Nucleus accumbens (tissue), 56 donors: Measurements from ENCODE around the gene ARMH4.

Experiments
- DNase-seq, 56 donors: peaks; one replicate each; lab custom pipeline; 2025; lab: John Stamatoyannopoulos, UW

ARMH4 gene

GRCh38 chr14:58061581-58061980 is 90.4 kb downstream of the ARMH4 start:
- DNase-seq: peak in 17 of 56 donors; percentile 6 to 61 (median 15)

- DNase-seq: no peak
Observed at GRCh38 chr14:58060898-58061297, 91.1 kb downstream of the ARMH4 start.

DNA sequence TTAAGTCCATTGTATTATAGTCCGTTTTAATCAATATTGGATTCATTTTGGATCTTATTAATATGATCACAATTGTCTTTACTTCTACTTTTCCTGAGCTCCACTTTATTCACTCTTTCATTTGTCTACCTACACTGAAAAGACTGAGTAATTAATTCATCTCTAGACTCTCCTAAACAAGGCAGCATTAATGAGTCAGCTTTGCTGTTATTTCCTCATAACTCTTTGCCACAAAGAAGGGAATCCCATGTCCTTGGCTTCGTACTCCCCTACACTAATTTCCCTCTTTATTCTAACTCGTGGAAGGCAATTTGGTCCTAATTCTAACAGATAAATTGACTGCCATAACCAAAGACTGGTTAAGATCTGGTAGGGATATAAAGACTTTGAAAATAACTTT is 91.9 kb downstream of the ARMH4 start:
- no peak for DNase-seq

DNA sequence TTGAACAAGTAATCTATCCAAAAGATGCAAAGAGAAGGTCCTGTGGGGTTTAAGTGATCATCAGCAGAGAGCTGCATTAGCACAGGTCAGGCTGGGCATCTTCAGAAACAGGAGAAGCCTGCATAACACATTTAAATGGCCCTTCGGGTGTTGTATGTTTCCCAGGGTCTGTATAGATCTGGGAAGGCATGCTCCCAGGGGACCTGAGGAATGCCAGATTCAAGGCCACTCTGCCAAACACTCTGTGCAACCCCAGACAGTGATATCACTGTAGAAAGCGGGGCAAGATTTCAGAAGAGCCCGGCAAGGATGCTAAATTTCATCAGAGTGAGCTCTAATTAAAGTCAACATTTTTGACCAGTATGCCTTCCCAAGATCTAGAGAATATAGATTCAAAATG is 92.9 kb downstream of the ARMH4 start:
- DNase-seq: no peak

GRCh38 chr14:58055497-58056010 is 96.5 kb downstream of the ARMH4 start:
- DNase-seq: peak in 7 of 56 donors; percentile 2 to 52 (median 15)

DNA sequence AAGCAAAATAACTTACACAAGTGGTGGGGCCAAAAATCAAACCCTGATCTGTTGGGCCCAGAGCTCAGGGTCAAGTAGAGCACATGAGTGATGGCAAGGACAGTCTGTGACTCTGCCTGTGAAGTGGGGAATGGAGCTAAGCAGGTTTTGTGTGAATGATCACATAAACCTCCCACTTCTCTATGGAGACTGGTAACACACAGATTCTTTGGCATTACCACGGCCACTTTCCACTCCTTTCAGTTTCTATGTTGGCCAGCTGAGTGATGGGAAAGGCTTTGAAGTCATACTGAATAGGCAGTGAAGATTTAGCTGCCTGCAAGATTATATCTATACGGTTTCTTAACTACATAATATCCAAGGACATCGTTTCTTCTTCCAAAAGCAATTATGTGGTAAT is 97.9 kb downstream of the ARMH4 start:
- DNase-seq: no peak

DNA sequence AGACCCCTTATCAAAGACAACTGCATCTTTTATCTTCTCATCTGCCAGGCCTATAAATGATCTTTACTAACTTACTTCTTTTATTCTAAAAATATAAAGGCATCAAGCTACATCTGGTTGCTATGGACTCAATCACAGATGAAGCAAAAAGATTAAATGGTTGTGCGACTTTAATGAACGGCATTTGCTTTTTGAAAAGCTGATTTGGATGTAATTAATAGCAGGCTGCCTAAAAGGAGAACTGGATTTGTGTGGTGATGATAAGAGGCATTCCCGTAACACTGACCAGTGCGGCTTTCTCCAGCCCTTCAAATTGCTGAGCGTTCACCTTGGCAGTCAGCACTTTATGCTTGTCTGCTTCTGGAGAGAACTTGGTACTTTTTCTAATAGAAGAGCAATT is 103.8 kb downstream of the ARMH4 start:
- DNase-seq: no peak

GRCh38 chr14:58027904-58028303 is 124.1 kb downstream of the ARMH4 start:
- DNase-seq: no peak

- no peak for DNase-seq
Observed at GRCh38 chr14:58026967-58027366, 125.0 kb downstream of the ARMH4 start.

DNA sequence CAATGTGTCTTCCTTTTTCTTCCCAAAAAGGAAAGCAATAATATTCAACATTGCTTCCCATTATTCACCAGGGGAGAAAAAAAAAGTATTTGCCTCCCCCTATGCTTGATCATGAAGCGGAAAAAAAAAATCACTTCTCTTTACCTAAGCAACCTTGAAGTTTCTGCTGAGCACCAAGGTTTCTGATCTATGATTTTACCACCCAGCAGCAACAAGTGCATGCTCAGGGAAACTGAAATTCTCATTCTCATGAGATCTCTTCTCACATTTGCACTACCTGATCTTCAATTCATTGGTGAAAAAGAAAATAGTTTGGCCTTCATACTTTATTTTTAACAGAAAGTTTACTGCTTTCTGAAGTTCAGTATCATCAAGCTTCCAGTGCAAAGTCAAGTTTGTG is 125.8 kb downstream of the ARMH4 start:
- DNase-seq: no peak

DNA sequence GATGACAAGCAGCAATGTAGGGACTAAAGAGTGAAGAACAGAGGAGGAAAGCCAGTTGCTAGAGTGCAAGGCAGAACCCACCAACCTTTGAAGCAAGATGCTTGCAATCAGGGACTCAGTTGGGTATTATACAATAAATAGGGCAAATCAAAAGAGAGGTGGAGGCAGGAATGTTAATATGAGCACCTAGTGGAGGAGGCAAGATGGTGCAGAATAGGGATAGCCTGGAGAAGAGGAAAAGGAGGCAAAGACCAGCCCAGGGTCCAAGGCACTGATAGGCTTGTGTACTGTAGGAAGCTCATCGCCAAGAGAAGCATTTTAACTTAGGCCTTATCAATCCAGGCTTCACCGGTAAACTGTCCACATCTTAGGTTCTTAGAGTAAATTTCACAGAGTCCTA is 137.2 kb downstream of the ARMH4 start:
- DNase-seq: no peak

DNA sequence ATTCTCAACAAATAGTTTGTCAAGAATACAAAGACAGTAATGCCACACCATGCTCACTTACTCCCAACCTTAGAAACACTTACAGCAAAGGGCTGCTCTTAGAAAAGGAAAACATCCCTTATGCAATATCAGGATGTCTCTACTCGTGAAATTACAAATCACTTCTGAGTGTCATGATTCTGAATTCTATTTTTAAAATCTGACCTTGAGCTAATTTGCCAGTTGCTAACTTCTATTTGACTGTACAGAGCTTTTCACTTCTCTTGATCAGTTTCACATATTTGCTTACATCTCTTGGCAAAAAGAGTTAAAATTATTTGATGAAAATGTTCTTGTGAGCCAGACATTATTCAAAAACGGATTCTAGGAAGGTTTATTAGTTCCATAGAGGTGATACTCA is 149.4 kb downstream of the ARMH4 start:
- DNase-seq: no peak

GRCh38 chr14:57999979-58000378 is 152.0 kb downstream of the ARMH4 start:
- no peak for DNase-seq

DNA sequence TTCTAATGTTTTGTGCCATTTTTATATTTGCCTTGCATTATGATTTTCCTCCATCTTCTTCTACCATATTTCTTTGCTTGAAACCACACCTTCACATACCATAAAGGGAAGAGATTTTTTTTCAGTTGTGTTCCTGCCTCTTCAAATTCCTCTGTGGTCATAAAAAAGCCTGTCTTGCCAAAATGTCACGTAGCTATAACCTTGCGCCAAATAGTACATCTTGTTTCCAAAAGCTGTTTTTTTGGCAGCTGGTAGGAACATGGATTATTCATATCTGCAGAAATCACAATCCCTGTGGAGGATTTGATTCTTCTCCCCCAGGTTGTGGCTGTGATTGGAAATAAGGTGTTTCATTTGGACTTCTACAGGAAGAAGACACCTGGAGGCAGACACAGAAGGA is 152.5 kb downstream of the ARMH4 start:
- no peak for DNase-seq

DNA sequence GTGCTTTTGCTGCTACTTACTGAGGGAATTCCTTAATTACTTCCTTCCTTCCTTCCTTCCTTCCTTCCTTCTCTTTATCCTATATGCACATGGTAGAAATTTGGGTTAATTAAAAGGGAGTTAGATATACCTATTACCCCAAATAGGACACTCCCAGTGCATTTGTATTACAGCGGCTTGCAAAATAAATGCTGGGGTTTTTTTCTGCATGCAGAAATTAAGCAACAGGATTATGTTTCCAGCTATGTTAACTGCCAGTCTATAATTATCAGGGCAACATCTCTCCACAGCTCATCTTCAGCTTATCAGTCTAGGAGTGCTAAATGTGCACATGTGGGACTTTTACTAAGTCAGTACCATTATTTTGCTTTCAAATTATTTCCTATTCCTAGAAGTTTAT is 153.2 kb downstream of the ARMH4 start:
- no peak for DNase-seq

DNA sequence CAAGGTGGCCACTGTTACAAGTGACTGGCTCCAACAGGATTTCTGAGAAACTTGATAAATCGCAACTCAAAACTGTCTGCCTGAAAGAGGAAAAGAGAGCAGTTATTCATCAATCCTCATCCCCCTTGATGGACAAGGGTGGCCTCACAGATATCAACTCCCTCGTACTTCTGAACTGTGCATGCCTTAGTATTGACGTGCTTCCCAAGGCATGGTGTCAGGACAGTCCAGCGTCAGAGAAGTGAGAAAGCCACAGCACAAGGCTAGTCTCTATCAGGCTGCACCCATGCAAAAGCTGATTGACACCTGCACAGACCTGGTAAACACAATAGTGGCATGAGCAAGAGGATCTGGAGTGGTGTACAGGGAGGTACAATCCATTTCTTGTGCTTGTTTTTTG is 160.7 kb downstream of the ARMH4 start:
- DNase-seq: no peak

DNA sequence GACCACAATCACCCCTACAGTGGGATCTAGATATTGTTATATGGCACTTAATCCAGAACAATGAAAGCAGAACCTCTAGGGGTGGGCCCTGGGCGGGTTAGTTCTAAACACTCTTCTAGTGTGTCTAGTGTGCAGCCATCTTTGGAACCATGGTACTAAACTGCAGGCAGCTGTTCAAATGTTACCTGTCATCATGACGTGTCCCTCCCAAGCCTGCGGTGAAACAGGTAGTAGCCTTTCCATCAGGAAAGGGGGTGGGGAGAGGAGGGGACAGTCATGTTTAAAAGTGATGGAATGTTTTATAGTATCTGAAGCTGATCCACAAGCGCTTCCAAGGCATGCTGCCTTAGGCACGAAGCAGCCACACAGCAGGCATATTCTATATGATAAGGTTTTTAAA is 163.6 kb downstream of the ARMH4 start:
- no peak for DNase-seq

GRCh38 chr14:57987596-57988300 is 164.3 kb downstream of the ARMH4 start:
- DNase-seq: no peak

DNA sequence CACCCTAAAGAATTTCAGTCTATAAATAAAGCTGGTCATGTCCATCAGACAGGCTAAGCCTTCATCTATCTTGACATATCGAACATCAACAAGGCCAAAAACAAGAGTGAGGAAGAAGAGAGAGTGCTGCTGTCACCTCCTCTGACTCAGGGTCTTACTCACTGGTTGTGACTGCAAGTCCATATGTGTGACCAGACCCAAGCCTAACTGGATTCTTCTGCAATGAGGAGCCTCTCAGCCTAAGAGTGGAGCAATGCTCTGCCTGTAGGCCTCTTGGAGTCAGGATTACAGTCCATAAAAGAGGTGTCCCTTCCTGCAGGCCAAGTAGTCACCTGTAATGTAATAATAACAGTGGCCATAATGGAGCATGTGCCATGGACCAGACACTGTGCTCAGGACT is 165.0 kb downstream of the ARMH4 start:
- DNase-seq: no peak

DNA sequence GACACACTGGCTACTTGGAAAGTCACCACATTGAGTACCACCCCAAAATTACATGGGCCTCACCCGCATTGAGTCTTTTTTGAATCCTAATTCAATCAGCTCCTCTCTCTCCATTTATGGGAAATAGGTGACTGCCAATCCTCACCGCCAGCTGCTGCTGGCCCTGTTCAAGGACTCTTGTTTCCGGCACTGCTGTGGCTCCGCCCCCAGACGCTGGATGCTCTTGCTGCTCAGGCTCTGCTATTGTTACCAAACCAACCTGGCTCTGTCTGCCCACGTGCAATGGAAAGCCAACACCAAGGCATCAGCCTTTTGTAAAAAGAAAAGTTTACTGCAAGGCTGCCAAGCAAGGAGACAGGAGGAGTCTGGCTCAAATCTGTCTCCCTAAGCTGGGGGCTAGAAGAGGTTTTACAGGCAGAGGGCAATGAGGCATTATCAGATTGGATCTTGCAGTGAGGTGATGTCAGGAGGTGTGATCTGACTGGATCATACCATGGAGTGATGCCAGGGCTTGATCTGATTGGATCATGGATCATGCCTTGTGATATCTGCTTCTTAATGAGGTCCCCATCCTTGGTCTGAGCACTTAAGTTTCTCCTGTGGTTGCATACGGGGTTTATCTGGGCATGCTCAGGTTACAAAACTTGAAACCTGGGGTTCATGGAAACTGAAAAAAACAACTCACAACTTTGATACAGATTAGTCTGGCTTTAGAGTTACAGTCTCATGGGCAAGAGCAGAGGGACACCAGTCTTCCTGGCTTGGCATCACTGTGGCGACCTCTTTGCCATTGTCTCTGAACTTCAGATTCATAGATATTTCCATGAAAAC is 169.0 kb downstream of the ARMH4 start:
- no peak for DNase-seq

GRCh38 chr14:57981817-57982560 is 170.0 kb downstream of the ARMH4 start:
- DNase-seq: no peak
